GM19395 (cell line): ENCODE measurements around the gene APOBEC3H.

Experiments used
- ATAC-seq: cut with Tn5 transposase; IDR thresholded peaks from one replicate; pipeline ENCODE4 v1.9.1; 2021; ENCODE audit warnings: mild to moderate bottlenecking, moderate library complexity; ENCODE audit not compliant: unreplicated experiment

The APOBEC3H gene

DNA sequence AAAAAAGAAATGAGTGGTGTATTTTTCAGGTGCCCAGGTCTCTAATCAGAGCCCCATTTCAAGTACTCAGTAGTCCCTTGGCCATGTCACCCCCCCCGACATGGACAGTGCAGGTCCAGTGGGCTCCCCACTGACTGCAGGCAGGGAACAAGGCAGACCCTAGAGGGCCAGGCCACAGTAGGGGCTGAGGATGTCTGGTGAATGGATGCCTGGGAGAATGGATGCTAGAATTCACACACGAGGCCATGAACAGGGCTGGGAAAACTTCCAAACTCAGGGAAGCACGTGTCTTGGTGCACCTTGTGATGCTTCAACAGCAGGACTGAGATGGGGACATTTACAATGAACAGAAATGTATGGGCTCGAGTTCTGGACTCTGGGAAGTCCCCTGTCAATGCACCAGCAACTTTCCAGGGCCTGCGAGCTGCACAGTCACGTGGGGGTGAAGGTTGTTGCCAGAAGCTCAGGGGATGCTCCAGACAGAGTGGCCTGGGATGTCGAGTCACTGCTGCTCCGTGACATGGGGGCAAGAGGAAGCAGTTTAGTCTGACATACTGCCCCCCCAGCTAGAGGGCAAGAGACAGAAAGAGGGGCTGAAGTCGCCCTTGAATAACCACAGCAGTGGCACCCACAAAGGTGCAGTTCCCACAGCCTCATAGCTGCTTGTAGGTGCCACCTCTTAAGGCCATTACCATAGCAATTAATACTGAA lies 16.8 kb upstream of the APOBEC3H start:
- no peak for ATAC-seq

DNA sequence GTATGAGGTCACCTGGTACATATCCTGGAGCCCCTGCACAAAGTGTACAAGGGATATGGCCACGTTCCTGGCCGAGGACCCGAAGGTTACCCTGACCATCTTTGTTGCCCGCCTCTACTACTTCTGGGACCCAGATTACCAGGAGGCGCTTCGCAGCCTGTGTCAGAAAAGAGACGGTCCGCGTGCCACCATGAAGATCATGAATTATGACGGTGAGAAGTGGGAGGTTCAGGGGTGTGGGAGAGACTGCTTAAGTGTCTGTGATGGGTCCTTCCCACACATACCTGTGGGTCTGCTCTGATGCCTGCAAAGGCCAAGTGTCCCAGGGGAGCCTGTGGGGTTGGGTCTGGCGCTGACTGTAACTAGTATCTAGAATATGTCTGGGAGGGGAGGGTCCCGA lies 16.0 kb upstream of the APOBEC3H start:
- no peak for ATAC-seq

DNA sequence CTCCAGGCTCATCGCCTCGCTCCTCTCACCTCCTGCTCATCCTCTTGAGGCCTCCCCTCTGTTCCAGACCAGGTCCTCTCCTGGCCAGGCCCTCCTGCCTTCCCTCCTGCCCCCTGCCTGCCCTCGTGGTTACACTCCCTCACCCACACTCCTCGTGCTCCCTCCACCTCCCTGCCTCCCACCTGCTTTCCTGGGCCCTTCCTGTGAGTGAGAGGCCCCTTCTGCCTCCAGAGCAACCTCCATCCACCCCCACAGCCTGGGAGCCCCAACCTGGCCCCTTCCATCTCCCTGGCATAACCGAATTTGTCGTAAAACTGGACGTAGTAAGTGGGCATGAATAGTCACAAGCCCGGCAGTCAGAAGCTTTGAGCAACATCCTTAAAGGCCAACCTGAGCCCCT lies 15.4 kb upstream of the APOBEC3H start:
- ATAC-seq, result no peak

DNA sequence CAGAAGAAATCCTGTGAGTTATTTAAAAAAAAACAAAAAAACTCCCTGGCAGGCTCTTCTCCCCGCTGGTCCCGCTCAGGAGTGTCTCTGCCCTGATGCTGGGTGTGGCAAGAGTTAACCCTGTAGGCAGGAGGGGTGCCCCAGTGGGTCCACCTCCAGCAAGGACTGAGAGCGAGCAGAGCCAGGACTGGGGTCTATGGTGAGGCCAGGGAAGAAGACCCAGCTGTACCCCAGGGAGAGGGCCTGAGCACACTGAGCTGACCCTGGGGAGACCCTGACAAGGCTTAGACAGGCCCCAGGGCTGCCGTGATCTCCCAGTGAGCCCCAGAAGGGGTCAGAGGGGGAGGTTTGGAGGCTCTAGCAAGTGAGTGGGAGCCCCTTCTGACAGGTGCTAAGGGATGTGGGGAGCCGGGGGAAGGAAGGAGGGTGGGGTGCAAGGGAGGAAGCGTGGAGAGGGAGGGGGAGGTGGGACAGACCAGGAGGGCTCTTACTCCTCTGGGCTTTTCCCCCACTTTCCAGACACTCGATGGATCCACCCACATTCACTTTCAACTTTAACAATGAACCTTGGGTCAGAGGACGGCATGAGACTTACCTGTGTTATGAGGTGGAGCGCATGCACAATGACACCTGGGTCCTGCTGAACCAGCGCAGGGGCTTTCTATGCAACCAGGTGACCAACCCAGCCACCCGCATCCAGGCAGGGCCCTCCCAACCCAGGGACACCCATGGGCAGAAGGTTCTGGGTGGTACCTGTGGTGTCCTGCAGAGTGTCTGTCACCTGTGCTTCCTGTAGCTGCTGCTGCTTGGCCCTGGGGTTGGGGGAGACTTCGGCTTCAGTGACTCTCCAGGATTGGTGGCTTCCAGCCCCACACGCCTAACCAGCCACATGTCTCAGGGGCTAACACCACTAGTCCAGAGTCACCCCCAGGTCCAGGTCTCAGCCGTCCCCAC lies 13.6 kb upstream of the APOBEC3H start:
- no peak for ATAC-seq

DNA sequence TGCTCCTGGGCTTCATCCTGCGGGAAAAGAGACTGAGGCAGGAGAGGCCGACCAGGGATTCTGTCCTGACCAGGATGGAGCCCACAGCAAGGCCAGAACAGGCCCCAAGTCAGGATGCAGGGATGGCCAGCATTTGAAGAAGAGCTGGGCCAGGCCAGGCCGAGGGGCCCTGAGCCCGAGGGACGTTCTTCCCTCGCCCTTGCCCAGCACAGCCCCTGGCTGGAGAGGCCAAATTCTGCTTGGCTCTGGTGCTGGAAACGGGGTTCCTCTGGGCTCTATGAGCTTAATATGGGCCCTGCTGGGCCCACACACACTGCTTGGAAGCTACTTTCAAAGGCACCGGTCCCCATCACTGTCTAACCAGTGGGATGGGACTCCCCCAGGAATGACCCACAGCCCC lies 12.4 kb upstream of the APOBEC3H start:
- no peak for ATAC-seq

DNA sequence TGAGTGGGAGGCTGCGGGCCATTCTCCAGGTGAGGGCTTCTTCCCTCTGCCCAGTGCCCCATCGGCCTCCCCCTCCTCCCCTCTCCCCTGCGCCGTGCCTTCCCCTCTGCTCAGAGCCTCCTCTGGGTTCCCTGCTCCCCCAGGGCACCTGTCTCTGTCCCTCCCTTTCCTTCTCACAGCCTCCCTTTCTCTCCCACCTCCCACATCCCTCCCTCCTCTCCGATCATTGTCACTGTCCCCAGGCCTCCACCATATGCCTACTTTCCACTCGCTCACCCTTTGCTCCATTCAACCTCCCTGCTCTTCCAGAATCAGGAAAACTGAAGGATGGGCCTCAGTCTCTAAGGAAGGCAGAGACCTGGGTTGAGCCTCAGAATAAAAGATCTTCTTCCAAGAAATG lies 9.9 kb upstream of the APOBEC3H start:
- ATAC-seq, result no peak

DNA sequence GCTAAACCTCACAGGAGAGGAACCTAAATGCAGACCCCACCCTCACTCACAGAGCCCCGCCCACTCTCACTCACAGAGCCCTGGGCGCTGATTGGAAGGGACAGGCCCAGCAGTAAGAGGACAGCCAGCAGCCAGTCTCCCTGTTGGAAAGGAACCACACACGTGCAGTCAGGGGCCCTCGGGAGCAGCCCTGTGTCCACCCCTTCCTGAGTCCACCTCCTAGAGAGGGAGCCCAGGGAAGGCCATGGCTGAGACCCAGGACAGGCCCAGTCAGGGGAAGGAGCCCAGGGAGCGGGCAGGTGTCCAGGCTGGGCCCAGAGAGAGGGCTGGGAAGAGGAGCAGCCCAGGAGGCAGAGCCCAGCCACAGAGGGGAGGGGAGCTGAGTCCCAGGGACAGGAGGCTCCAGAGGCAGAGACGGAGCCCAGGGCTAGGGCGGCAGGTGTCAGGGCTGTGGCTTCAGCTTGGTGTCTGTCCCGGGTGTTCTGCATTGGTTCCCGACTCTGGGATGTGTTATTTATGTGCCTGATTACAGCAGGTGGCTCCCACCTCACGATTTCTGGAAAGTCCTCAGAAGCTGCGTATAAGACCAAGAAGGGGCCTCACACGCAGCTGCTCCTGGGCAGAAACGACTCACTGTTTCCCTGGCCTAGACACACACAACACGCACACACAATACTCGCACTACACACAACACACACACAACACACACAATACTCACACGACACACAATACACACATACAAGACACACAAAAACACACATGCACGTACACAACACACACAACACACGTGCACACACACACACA lies 9.0 kb upstream of the APOBEC3H start:
- no peak for ATAC-seq

DNA sequence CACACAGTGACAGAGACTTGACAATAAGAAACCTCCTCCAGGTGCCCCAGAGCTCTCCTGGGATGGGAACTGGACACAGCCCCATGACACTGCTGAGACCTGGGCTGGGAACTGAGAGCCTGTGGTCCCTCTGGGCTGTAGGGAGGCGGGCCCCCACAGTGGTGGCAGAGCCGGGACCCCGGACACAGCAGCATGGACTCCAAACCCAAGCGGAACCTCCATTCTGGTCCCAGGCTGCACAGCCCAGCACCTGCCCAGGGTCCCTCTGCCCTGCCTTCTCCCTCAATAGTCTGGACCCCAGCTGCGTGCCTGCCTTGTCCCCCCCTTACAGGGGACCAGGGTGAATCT lies 8.4 kb upstream of the APOBEC3H start:
- no peak for ATAC-seq

DNA sequence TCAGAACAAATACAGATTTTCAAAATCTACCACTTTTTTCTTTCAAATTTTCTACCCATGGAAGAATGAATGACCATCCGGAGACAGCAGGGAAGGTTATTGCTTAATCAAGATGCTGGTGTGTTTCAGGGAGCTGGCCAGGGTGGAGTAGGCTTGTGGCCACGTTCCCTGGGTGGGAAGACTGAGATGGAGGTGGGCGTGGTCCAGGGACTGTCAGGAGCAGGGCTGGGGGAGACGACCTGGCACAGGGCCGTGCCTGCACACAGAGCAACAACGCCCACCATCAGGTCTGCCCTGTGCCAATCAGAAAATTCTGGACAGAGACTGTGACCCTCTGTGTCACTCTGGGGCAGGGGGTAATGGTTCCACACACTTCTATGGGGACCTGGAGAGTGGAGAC lies 7.1 kb upstream of the APOBEC3H start:
- no peak for ATAC-seq

DNA sequence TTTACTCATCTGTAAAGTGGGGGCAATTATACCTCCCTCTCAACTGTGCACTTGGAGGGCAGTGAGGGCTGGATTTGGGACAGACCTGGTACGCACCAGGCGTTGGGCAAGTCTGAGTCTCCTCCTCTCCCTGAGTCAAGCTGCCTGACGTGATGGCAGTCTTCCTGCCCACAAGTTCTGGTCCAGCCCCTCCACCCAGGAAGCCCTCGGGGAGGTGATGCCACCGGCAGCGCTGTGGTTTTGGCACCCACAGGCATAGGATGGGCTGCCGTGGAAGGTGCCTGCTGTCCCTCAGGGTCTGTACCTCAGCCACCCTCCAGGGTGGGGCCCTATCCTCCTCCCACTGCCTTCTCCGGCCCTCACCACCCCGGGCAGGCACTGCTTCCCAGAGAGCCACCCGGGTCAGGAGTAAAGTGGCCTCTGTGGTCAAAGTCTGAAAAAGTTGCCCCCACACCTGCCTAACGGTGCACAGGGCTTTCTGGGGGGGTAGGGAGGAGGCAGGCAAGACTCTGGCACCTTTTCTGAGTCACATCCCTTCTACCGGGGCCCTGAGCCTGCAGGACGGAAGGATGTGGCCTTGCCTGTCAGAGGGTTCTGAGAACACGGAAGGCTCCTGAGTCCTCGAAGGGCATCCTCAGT lies 6.5 kb upstream of the APOBEC3H start:
- no peak for ATAC-seq

DNA sequence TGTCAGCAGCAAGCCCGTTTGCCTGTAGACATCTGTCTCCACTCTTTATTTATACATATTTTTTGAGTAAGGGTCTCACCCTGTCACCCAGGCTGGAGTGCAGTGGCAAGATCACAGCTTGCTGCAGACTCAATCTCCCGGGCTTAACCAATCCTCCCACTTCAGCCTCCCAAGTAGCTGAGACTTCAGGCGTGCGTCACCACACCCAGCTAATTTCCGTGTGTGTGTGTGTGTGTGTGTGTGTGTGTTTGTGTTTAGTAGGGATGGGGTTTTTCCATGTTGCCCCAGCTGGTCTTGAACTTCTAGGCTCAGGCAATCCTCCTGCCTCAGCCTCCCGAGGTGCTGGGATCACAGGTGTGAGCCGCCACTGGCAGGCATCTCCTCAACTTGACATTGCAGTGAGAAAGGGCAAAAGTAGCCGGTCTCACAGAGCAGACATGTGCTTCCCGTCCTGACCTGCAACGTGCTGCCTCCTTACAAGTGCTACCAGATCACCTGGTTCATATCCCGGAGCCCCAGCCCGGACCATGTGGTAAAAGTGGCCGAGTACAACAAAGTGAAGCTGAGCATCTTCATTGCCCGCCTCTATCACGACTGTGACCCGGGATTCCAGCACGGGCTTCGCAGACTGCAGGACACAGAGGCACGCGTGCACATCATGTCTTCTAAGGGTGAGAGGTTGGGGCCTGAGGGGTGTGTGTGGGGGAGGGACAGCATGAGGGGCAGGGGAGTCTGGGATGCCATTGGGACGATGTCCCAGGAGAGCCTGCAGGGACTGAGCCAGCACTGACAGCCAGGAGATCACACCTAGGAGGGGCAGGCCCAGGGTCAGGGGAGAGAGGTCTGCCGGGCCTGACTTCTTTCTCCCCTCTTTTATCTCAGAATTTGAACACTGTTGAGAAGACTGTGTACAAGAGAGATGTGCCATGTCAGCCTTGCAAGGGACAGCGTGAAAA lies 5.6 kb upstream of the APOBEC3H start:
- ATAC-seq, result no peak

DNA sequence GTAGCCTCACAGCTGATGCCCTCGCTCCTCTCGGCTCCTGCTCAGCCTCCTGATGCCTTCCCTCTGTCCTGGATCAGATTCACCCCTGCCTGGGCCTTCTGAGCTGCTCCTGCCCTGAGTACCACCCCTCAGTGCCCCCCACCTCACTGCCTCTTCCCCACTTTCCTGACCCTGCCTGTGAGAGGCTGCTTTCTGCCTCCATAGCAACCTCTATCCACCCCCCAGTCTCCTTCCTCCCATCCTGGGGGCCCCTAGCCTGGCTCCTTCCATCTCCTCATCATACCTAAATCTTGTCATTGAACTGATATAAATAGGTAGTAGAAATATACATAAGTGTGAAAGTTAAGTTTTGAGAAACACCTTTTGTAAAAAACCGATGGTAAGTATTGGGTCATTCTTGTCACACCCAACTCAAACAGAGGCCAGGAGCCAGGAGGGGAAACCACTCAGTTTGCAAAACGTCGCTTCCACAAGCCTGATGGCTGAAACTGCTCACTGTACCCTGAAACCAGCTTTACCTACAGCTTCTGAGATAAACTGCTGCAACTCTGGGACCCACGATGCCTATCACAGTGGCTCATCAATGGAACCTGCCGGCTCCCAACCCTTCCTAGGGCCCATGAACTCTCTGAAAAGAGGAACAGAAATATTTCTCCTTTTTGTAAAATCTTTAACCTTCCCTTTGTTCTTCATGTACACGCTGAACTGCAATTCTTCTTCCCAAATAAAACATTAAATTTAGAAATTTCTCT lies 4.8 kb upstream of the APOBEC3H start:
- no peak for ATAC-seq

DNA sequence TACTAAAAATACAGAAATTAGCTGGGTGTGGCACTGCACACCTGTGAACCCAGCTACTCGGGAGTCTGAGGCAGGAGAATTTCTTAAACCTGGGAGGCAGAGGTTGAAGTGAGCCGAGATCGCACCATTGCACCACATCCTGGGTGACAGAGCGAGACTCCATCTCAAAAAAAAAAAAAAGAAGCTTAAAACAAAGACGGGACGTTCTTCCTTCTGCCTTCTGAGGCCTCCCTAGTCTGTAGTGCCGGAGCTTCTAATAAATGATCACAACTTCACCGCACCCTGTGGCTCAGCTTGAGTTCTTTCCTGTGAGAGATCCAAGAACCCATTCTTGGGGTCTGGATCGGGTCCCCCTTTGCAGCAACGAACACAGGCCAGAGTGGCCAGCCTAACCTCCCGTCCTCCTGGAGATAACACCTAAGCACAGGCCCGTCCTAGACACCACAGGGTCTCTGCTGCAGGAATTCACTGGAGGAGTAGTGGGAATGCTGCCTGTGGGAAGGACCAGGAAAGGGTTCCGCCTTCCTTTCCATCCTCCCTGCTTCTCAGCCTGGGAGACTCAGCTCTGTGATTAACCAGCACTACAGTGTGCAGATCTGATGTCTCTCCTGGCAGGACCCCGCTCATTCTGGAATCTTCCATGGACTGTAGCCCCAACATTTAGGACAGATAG lies 2.2 kb upstream of the APOBEC3H start:
- no peak for ATAC-seq

DNA sequence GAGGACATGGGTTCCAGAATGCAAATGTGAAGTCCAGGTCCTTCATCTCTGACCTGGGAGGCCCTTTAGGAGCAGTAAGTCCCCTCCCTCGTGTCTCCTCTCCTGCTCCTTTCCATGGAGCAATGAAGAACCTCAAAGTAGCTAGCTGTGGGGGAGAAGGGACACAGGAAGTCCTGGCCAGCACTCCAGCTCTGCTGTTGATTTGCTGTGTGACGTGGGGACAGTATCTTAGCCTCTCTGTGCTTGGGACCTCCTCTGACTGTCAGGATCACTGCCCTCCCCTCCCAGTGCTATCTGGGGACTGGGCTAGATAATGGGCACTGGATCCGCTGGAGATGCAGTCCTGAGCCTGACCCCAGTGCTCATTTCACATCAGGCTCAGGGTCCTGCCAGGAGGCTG lies 1.1 kb upstream of the APOBEC3H start:
- ATAC-seq, result no peak

DNA sequence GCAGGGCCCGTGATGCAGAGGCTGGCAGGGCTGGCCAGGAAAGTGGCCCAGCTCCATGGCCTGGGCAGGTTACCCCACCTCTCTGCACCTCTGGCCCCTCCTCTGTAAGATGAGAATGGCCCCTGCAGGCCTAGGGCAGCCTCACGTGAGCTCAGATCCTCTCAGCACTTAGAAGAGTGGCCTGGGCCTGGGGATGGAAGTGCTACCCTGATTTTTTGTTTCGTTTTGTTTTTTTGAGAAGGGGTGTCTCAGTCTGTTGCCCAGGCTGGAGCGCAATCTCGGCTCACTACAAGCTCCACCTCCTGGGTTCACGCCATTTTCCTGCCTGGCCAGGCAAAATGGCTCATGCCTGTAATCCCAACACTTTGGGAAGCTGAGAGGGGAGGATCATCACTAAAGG lies 982 bp downstream of the APOBEC3H start:
- ATAC-seq, result no peak

DNA sequence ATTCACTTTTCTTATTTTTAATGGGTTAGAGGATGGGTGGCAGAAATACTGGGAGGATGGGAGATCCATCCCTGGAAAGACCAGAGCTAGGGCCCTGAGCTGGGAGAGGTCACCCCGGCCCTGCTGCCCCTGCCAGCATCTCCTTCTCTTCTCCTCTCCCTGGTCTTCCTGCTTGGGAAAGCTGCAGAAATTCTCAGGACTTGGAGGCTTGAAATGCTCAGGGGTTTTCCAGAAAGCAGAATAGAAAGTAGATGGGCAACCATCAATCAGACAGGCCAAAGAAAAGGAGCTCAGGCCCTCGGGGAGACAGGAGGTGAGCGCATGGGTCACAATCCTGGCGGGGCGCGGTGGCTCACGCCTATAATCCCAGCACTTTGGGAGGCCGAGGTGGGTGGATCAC lies 1.5 kb downstream of the APOBEC3H start:
- no peak for ATAC-seq

DNA sequence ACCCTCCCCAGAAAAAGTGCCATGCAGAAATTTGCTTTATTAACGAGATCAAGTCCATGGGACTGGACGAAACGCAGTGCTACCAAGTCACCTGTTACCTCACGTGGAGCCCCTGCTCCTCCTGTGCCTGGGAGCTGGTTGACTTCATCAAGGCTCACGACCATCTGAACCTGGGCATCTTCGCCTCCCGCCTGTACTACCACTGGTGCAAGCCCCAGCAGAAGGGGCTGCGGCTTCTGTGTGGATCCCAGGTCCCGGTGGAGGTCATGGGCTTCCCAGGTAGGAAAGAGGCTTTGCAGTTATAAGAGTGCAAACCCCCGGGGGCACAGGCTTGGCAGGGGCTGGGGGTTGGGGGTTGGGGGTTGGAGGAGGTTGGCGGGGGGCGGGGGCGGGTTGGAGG lies 4.2 kb downstream of the APOBEC3H start:
- ATAC-seq, result no peak

DNA sequence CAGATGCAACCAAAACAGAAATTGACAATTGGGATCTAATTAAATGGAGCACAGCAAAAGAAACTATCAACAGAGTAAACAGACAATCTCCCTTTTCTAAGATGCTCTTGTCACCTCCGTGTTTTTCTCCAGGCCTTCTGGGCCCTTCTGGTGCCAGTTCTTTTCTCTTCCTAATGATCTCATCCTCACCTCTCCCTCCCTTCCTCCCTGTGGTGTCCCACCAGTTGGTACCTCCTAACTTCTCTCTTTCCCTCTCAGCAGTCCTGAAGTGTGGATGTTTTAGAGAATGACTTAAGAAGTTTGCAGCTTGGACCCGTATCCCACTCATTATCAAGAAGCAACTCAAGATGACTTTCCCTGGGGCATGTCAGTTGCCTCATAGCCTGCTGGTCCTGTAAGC lies 6.4 kb downstream of the APOBEC3H start:
- no peak for ATAC-seq

DNA sequence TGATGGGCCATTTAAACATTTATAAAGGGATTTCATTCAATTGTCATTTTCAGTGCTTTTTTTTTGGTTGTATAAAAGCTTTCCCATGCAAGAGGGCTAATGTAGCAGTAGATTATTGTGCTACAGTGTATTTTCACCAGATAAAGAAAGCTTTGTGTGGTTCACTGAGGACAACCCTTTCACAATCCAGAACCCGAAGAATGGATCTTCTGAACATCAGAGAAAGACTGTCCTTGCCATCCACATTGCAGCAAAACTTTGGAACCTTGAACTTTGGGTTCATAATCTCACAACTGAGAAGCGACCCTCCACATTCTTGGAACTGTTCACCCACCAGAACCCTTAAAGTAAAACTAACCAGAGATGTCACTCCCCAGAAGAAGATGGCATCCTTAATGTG lies 9.3 kb downstream of the APOBEC3H start:
- no peak for ATAC-seq
